ENCODE data around the gene SSBP4.

- TF ChIP-seq E2F6 (IDR thresholded peaks at IDR 0.05), result no peak
- no peak for TF ChIP-seq FOSL1 (IDR thresholded peaks at IDR 0.05; ENCODE audit: insufficient read depth, low read depth, low read length)
- no peak for TF ChIP-seq RBBP5 (IDR thresholded peaks at IDR 0.05; ENCODE audit: borderline replicate concordance, low read depth, low read length)
- TF ChIP-seq CTCF (IDR thresholded peaks at IDR 0.05; ENCODE audit: control extremely low read depth in 1 of 3, insufficient read depth in 1 of 3, low read depth in 1 of 3, low read length in 3 of 3), result no peak
These were observed 5.1 kb downstream of the SSBP4 start for GRCh38 chr19:18424122-18424889.

All from H1 (cell line).